ENCODE data around the gene PLCD3. TPM values are rescaled to one million over a fixed set of nuclear protein-coding genes. Genes with fewer than 3 reads are reported as not detected.
A peak's percentile ranks its signal among the peaks of the same experiment; 100 is the strongest.

The PLCD3 gene
- total RNA-seq, 1 donor from 2014 or later = 63.6 TPM

DNA sequence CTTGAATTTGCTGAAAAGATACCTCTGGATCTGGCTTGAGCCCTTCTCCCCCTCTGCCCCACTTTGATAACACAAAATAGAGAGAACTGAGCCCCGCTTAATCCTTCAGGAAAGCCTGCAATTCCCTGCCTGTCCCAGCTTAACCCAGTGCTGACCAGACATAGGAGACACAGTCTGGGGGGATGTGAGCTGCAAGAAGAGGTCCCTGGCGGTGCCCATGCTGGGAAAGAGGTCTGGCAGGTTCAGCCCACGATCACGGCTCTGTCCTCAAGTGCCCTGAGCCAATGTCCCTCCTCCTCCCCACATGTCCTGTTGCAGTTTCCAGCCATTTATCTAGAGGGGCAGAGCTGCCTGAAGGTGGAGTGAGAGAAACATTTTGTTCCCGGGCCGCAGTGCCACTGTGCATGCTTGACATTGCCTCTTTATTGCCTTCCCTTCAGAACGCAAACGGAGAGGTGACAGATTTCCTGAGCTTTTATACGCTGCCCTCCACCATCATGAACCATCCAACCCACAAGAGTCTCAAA lies 29.0 kb downstream of the PLCD3 start:
- no peak for DNase-seq (ENCODE audit: low spot score)

- no peak for DNase-seq (ENCODE audit: low spot score)
Measured at GRCh38 chr17:45102856-45103255, 29.5 kb downstream of the PLCD3 start.

- no peak for DNase-seq (ENCODE audit: low spot score)
Measured at GRCh38 chr17:45101883-45102811, 30.2 kb downstream of the PLCD3 start.

GRCh38 chr17:45101546-45101882 lies 30.8 kb downstream of the PLCD3 start:
- DNase-seq (ENCODE audit: low spot score) = no peak

DNA sequence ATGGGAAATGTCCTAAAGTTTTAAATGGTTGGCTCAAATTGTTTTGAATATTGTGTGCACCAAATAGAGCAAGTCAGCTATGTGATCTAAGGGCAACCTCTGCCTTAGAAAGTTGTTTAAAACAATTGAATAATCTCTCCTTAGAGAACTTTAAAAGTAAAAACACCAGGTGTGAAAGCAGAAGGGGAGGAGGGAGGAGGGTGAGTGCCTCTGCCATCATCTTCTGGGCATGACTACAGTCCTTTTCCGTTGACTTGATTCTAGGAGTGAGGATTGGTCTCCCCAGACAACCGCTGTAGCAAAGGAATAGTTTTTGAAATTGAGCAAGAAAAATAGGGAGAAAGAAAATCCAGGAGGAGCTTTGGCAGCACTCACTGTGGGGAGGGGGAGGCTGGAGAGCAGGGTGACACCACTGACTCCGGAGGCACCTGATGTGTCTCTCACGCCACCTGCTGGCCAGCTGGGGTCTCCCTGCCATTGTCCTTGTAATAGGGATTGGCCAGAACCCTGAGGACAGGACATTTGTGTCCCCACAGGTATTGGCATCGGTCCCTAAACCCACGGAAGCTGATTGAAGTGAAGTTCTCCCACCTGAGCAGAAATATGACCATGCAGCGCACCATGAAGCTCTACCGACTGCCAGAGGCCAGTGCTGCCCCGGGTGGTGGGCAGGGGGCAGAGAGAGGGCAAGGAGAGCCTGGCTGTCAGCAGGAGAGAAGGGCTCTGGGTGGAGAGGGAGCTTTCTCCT lies 33.3 kb downstream of the PLCD3 start:
- peak; percentile 82 for DNase-seq (ENCODE audit: low spot score)

GRCh38 chr17:45098081-45098868 lies 34.0 kb downstream of the PLCD3 start:
- DNase-seq (ENCODE audit: low spot score) = no peak

DNA sequence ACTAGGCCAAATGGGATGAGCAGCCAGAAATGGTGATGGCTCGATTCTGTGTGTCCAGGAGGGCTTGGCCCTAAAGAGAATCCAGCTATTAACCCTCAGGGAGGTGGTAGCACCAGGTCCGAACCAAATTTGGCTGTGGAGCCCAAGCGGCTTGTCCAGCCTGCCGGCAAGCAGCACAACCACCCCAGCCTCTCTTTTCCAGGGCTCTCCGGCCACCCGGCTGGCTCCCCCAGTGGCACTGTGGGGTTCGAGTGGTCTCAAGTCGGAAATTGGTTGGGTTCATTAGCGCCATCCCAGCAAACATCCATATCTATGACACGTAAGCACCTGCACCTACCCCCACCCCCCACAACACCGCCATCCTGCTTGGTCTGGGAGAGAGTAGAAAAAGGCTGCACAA lies 35.4 kb downstream of the PLCD3 start:
- no peak for DNase-seq (ENCODE audit: low spot score)

DNA sequence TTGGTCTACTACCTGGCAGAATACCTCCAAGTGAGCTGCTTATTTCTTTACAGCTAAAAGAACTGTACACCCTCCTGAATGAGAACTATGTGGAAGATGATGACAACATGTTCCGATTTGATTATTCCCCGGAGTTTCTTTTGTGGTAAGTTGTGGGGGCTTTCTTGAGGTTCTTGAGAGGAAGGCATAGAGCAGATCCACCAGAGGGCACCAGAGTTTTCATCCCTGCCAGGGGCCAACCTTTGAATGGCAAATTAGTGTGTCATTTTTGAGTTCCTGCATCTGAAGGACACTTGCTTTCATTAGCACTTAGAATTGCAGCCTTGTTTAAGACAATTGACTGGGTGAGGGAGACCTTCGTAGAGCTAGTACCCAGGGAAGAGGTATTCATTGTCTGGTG lies 36.2 kb downstream of the PLCD3 start:
- DNase-seq (ENCODE audit: low spot score) = no peak

- no peak for DNase-seq (ENCODE audit: low spot score)
Measured at GRCh38 chr17:45093444-45094110, 38.7 kb downstream of the PLCD3 start.

DNA sequence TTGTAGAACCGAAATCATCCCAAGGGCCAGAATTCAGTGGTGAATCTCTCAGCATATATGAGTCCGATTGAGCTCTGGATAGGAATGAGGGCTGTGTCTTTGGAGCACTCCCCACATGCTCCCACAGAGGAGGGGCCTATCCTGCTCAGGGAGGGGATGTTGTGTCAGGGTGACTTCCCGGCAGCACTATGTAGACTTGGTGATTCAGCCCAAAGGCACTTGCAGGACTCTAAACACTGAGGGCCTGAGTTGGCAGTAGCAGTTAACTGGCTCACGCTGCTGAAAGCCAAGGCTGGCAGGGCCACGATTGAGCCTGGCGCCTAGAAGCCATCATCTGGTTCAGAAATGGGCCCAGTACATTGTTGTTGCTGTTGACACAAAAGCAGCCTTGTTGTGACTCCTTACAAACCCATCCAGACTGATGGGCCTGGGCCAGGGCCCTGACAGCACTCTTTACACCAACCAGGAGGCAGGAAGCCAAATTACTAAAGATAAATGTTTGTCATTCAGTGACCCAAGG lies 39.3 kb downstream of the PLCD3 start:
- peak; percentile 79 for DNase-seq (ENCODE audit: low spot score)

DNA sequence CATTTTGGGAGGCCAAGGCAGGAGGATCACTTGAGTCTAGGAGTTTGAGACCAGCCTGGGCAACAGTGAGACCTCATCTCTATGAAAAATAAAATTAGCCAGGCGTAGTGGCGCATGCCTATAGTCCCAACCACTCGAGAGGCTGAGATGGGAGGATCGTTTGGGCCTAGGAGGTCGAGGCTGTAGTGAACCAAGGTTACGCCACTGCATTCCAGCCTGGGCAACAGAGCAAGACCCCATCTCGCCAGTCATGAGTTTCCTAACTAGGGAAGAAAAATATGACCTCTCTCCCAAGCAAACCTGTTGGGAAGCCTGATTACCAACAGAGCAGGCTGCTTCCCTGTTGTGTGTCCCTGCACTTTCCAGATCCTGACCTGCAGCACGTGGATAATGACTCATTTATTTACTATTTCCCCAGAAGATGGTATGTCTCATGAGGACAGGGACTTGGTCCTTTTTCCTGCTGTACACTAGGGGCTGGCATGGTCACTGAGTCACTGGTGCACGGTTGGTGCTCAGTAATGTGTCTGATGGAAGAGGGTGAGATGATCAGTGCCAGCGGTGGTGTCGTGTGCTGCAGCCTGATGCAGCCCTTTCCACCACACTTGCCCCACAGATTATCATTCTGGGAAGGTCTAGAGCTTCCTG lies 40.4 kb downstream of the PLCD3 start:
- DNase-seq (ENCODE audit: low spot score) = no peak

DNA sequence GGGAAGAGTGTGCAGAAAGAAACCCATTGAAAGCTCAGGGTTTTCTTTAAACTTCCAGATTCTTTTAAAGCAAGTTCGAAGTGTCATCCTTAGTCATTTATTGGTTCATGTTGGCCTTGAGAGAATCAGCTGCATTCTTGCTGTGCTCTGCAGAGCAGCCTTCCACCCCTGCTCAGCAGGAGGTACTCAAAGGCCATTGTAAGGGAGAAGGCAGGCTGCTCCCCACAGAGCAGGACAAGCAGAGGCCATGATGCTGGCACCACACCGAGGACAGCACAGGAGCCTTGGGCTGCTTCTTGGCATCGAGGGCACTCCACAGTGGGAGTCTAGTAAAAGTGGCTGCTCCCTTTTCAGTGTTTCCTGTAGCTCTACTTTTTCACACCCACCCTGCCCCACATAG lies 41.6 kb downstream of the PLCD3 start:
- DNase-seq (ENCODE audit: low spot score) = no peak

- DNase-seq (ENCODE audit: low spot score) = no peak
Measured at GRCh38 chr17:45088741-45089140, 43.6 kb downstream of the PLCD3 start.

DNA sequence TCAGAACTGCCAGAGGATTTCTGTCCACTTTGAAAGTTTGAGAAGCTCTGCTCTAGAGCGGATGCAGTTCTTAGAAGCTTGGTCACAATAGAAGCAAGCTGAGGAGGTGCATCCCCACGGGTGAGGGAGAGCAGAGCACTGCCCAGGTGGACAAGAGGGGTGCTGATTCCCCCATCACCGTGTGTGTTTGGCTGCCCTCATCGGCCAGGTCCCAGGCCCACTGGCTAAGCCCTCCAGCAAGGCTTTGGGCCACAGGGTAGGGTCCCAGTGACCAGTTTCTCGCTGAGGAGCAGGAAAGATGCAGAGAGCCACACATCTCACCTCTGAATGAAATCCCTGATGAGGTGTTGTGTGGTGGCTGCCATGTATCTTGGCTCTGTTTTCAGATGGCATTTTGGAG lies 44.3 kb downstream of the PLCD3 start:
- no peak for DNase-seq (ENCODE audit: low spot score)

- no peak for DNase-seq (ENCODE audit: low spot score)
Measured at GRCh38 chr17:45087504-45087975, 44.8 kb downstream of the PLCD3 start.

GRCh38 chr17:45086865-45087503 lies 45.3 kb downstream of the PLCD3 start:
- DNase-seq (ENCODE audit: low spot score) = no peak

- DNase-seq (ENCODE audit: low spot score) = no peak
Measured at GRCh38 chr17:45086391-45086790, 45.9 kb downstream of the PLCD3 start.

DNA sequence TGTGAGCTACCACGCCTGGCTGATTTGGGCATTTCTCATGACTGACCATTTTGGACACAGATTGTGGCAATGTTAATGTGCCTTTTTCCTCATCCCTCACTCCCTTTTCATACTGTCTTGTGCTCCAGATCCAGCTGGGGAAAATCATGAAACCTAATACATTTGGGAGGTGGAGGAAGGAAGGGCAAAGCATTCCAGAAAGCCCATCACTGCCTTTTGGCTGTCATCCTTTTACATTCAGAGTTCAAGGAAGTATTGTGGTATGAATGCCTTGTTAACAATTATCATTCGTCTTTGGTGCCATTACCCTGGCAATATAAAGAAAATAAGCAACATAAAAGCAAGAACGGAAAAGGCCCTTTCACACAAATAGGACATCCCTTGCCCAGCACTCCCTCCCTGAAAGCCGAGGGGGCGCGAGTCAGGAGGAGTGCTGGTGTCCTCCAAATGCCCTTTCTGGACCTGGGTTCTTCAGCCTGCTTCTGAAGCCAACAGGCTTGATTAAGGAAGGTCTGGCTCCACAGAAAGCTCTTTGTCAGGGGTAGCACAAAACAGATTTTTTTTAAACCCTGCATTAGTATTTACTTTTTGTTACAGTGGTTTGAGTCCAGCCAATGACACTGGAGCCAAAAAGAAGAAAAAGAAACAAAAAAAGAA lies 51.1 kb downstream of the PLCD3 start:
- DNase-seq (ENCODE audit: low spot score) = no peak

- no peak for DNase-seq (ENCODE audit: low spot score)
Measured at GRCh38 chr17:45077643-45078042, 54.7 kb downstream of the PLCD3 start.
